HG03066 (cell line): ENCODE data around the gene RGL1.

Experiments
- ATAC-seq: cut with Tn5 transposase; IDR thresholded peaks from one replicate; pipeline ENCODE4 v1.9.1; 2021; ENCODE audit warnings: low read depth; ENCODE audit not compliant: unreplicated experiment

Gene RGL1

GRCh38 chr1:183859119-183859518 lies 54.2 kb downstream of the RGL1 start:
- no peak for ATAC-seq

- no peak for ATAC-seq
Measured at GRCh38 chr1:183859831-183860230, 54.9 kb downstream of the RGL1 start.

- no peak for ATAC-seq
Measured at GRCh38 chr1:183862967-183863366, 58.0 kb downstream of the RGL1 start.

GRCh38 chr1:183863852-183864251 lies 58.9 kb downstream of the RGL1 start:
- ATAC-seq, result no peak

- no peak for ATAC-seq
Measured at GRCh38 chr1:183864611-183865010, 59.7 kb downstream of the RGL1 start.

GRCh38 chr1:183869230-183869629 lies 64.3 kb downstream of the RGL1 start:
- no peak for ATAC-seq

GRCh38 chr1:183869664-183870063 lies 64.7 kb downstream of the RGL1 start:
- ATAC-seq, result no peak

- no peak for ATAC-seq
Measured at GRCh38 chr1:183870351-183871077, 65.6 kb downstream of the RGL1 start.

GRCh38 chr1:183871142-183871541 lies 66.2 kb downstream of the RGL1 start:
- no peak for ATAC-seq

GRCh38 chr1:183871601-183872000 lies 66.7 kb downstream of the RGL1 start:
- no peak for ATAC-seq

- ATAC-seq, result no peak
Measured at GRCh38 chr1:183872403-183872802, 67.5 kb downstream of the RGL1 start.

- ATAC-seq, result peak; percentile 49
Measured at GRCh38 chr1:183873642-183874041, 68.7 kb downstream of the RGL1 start.

- no peak for ATAC-seq
Measured at GRCh38 chr1:183876309-183876708, 71.4 kb downstream of the RGL1 start.

GRCh38 chr1:183877053-183877720 lies 72.3 kb downstream of the RGL1 start:
- ATAC-seq, result no peak

GRCh38 chr1:183879494-183879893 lies 74.6 kb downstream of the RGL1 start:
- ATAC-seq, result no peak

GRCh38 chr1:183879966-183880365 lies 75.0 kb downstream of the RGL1 start:
- no peak for ATAC-seq

GRCh38 chr1:183880531-183881243 lies 75.8 kb downstream of the RGL1 start:
- no peak for ATAC-seq

- ATAC-seq, result no peak
Measured at GRCh38 chr1:183881387-183882131, 76.6 kb downstream of the RGL1 start.

- ATAC-seq, result no peak
Measured at GRCh38 chr1:183882335-183883167, 77.6 kb downstream of the RGL1 start.

- no peak for ATAC-seq
Measured at GRCh38 chr1:183883623-183884022, 78.7 kb downstream of the RGL1 start.
